Measurements from ENCODE around the gene DEFB112.

DEFB112 gene

DNA sequence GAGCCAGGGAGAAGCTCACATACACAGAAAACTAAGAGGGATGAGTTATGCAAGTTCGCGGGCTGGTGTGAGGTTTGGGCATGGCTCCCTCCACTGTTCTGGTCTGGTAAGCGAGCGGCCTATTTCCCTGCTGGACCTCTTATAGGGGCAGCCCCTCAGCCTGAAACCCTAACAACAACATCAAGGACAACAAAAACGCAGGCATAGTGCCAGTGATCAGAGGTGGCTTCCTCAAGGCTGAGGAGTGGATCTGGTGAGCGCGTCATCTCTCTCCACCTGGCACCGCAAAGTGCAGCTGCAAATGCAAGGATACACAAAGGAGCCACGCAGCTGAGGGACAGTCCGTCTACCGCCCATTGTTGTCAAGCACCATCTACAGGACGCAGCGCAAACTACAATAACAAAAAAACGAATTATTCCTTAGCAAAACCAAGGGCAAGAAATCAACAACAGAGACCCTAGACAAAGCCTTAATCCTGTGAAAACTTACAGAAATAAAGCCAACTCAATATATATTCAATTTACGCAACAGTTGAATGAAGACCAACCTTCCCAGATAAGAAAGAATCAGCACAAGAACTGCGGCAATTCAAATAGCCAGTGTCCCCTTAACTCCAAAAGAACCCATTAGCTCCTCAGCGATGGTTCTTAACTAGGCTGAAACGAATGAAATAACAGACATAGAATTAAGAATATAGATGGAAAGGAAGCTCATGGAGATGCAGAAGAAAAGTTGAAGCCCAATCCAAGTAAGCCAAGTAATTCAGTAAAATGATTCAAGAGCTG, 18.8 kb downstream of the DEFB112 start:
- Histone ChIP-seq H2BK12ac (ENCODE audit: low read length in 2 of 2) (no peak overlapping the region), H3K9ac (ENCODE audit: low read length) (no peak overlapping the region), H3K4me2 (ENCODE audit: low read length, poor library complexity, severe bottlenecking) (no peak overlapping the region), H4K8ac (ENCODE audit: low read length) (no peak overlapping the region), H3K79me1 (replicated peaks; ENCODE audit: low read length, poor library complexity, severe bottlenecking) (no peaks in the 10 kb centered on the region), H3K4me3 (ENCODE audit: insufficient read depth in 1 of 2, low read depth in 1 of 2, low read length in 2 of 2) (no peak overlapping the region), H3K9me3 (ENCODE audit: control insufficient read depth, low read length) (no peaks in the 10 kb centered on the region), H3K14ac (ENCODE audit: low read length in 2 of 2) (no peak overlapping the region), H3K4ac (ENCODE audit: low read depth in 1 of 2, low read length in 2 of 2) (no peak overlapping the region), H3K4me1 (ENCODE audit: control insufficient read depth, insufficient read depth, low read depth, low read length) (no peaks in the 10 kb centered on the region), H3K36me3 (ENCODE audit: control insufficient read depth in 1 of 2, insufficient read depth in 2 of 2, low read depth in 1 of 2, low read length in 2 of 2) (no peaks in the 10 kb centered on the region), H3K23ac (ENCODE audit: low read length in 2 of 2) (no peak overlapping the region), H3K27me3 (ENCODE audit: control insufficient read depth in 1 of 2, insufficient read depth in 1 of 2, low read length in 2 of 2) (no peaks in the 10 kb centered on the region), H2BK15ac (ENCODE audit: low read depth, poor library complexity, severe bottlenecking) (no peak overlapping the region), H3K18ac (ENCODE audit: low read depth in 1 of 2, low read length in 2 of 2) (no peak overlapping the region), H4K91ac (ENCODE audit: low read length) (no peak overlapping the region), H2AFZ (ENCODE audit: low read depth, low read length) (peak overlapping the region; percentile 15), H2BK120ac (ENCODE audit: low read depth, low read length) (no peak overlapping the region), H3K27ac (ENCODE audit: low read length, poor library complexity, severe bottlenecking) (no peak overlapping the region), H2AK5ac (ENCODE audit: low read length, severe bottlenecking) (no peak overlapping the region), H2BK5ac (ENCODE audit: low read depth, low read length, poor library complexity, severe bottlenecking) (no peak overlapping the region)
- peak; percentile 9 for DNase-seq
- 47% methylated on average over 18 of the region's 18 CpGs for WGBS

DNA sequence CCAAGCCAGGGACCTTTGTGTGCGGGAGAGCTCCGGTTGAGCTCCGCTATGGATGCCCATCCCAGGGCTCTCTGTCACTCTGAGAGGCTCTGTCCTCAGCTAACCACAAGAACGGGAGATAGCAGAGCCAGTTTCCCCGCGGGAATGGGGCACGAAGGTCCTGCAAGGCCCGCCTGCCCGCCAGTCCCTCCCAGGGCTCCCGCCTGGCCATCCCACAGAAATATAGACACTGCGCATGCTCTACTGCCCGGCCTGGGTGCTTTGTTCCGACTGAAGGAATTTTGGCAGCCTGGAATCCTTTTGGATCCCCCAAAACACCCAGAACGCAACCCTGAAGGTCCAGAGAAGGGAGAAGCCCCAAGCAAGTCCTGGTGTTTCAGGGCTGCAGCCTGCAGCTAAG, 19.4 kb downstream of the DEFB112 start:
- no peaks in the 10 kb centered on the region for H3K4me1 ChIP-seq (ENCODE audit: control insufficient read depth, insufficient read depth, low read depth, low read length)
- H3K9ac ChIP-seq (ENCODE audit: low read length): no peak overlapping the region
- no peak overlapping the region for H4K8ac ChIP-seq (ENCODE audit: low read length)
- no peak overlapping the region for H2AK5ac ChIP-seq (ENCODE audit: low read length, severe bottlenecking)
- H2BK120ac ChIP-seq (ENCODE audit: low read depth, low read length): no peak overlapping the region
- no peak overlapping the region for H4K91ac ChIP-seq (ENCODE audit: low read length)
- H3K23ac ChIP-seq (ENCODE audit: low read length in 2 of 2): no peak overlapping the region
- no peak overlapping the region for H2BK15ac ChIP-seq (ENCODE audit: low read depth, poor library complexity, severe bottlenecking)
- H3K9me3 ChIP-seq (ENCODE audit: control insufficient read depth, low read length): no peaks in the 10 kb centered on the region
- H3K4me3 ChIP-seq (ENCODE audit: insufficient read depth in 1 of 2, low read depth in 1 of 2, low read length in 2 of 2): no peak overlapping the region
- no peak overlapping the region for H3K14ac ChIP-seq (ENCODE audit: low read length in 2 of 2)
- H3K27me3 ChIP-seq (ENCODE audit: control insufficient read depth in 1 of 2, insufficient read depth in 1 of 2, low read length in 2 of 2): no peaks in the 10 kb centered on the region
- 90% methylated on average over 13 of the region's 14 CpGs for WGBS
- no peak overlapping the region for H3K18ac ChIP-seq (ENCODE audit: low read depth in 1 of 2, low read length in 2 of 2)
- no peak overlapping the region for H2AFZ ChIP-seq (ENCODE audit: low read depth, low read length)
- no peak overlapping the region for H2BK5ac ChIP-seq (ENCODE audit: low read depth, low read length, poor library complexity, severe bottlenecking)
- no peak overlapping the region for H2BK12ac ChIP-seq (ENCODE audit: low read length in 2 of 2)
- H3K4ac ChIP-seq (ENCODE audit: low read depth in 1 of 2, low read length in 2 of 2): no peak overlapping the region
- H3K27ac ChIP-seq (ENCODE audit: low read length, poor library complexity, severe bottlenecking): no peak overlapping the region
- no peaks in the 10 kb centered on the region for H3K36me3 ChIP-seq (ENCODE audit: control insufficient read depth in 1 of 2, insufficient read depth in 2 of 2, low read depth in 1 of 2, low read length in 2 of 2)
- no peaks in the 10 kb centered on the region for H3K79me1 ChIP-seq (replicated peaks; ENCODE audit: low read length, poor library complexity, severe bottlenecking)
- H3K4me2 ChIP-seq (ENCODE audit: low read length, poor library complexity, severe bottlenecking): no peak overlapping the region
- DNase-seq: no peak

GRCh38 chr6:50025258-50025657, 24.5 kb downstream of the DEFB112 start:
- no peak overlapping the region for H3K4me3 ChIP-seq (ENCODE audit: insufficient read depth in 1 of 2, low read depth in 1 of 2, low read length in 2 of 2)
- H2AK5ac ChIP-seq (ENCODE audit: low read length, severe bottlenecking): no peak overlapping the region
- no peak overlapping the region for H2BK120ac ChIP-seq (ENCODE audit: low read depth, low read length)
- H3K4me2 ChIP-seq (ENCODE audit: low read length, poor library complexity, severe bottlenecking): no peak overlapping the region
- H4K8ac ChIP-seq (ENCODE audit: low read length): no peak overlapping the region
- H2BK15ac ChIP-seq (ENCODE audit: low read depth, poor library complexity, severe bottlenecking): no peak overlapping the region
- H3K9ac ChIP-seq (ENCODE audit: low read length): no peak overlapping the region
- H3K27me3 ChIP-seq (ENCODE audit: control insufficient read depth in 1 of 2, insufficient read depth in 1 of 2, low read length in 2 of 2): no peaks in the 10 kb centered on the region
- no peaks in the 10 kb centered on the region for H3K79me1 ChIP-seq (replicated peaks; ENCODE audit: low read length, poor library complexity, severe bottlenecking)
- H4K91ac ChIP-seq (ENCODE audit: low read length): no peak overlapping the region
- no peak overlapping the region for H2BK5ac ChIP-seq (ENCODE audit: low read depth, low read length, poor library complexity, severe bottlenecking)
- H3K9me3 ChIP-seq (ENCODE audit: control insufficient read depth, low read length): no peaks in the 10 kb centered on the region
- H3K27ac ChIP-seq (ENCODE audit: low read length, poor library complexity, severe bottlenecking): no peak overlapping the region
- 77% methylated on average over 4 of the region's 4 CpGs for WGBS
- H3K4ac ChIP-seq (ENCODE audit: low read depth in 1 of 2, low read length in 2 of 2): no peak overlapping the region
- no peaks in the 10 kb centered on the region for H3K36me3 ChIP-seq (ENCODE audit: control insufficient read depth in 1 of 2, insufficient read depth in 2 of 2, low read depth in 1 of 2, low read length in 2 of 2)
- no peak overlapping the region for H3K18ac ChIP-seq (ENCODE audit: low read depth in 1 of 2, low read length in 2 of 2)
- DNase-seq: no peak
- H3K14ac ChIP-seq (ENCODE audit: low read length in 2 of 2): no peak overlapping the region
- H2AFZ ChIP-seq (ENCODE audit: low read depth, low read length): no peak overlapping the region
- H2BK12ac ChIP-seq (ENCODE audit: low read length in 2 of 2): no peak overlapping the region
- no peak overlapping the region for H3K23ac ChIP-seq (ENCODE audit: low read length in 2 of 2)
- no peaks in the 10 kb centered on the region for H3K4me1 ChIP-seq (ENCODE audit: control insufficient read depth, insufficient read depth, low read depth, low read length)

GRCh38 chr6:50021894-50022293, 27.8 kb downstream of the DEFB112 start, which contains the start of gene DEFB110:
TSS of gene DEFB110 (minus strand) at chr6:50021994. CDS start at chr6:50021935, 59 bp downstream.
- Histone ChIP-seq H4K91ac (ENCODE audit: low read length) (no peak within 1 kb of the TSS), H2BK5ac (ENCODE audit: low read depth, low read length, poor library complexity, severe bottlenecking) (no peak within 1 kb of the TSS), H2BK12ac (ENCODE audit: low read length in 2 of 2) (no peak within 1 kb of the TSS), H3K79me1 (replicated peaks; ENCODE audit: low read length, poor library complexity, severe bottlenecking) (no peaks in the 10 kb centered on the region), H2AK5ac (ENCODE audit: low read length, severe bottlenecking) (no peak within 1 kb of the TSS), H2AFZ (ENCODE audit: low read depth, low read length) (no peak within 1 kb of the TSS), H3K4me2 (ENCODE audit: low read length, poor library complexity, severe bottlenecking) (no peak within 1 kb of the TSS), H2BK120ac (ENCODE audit: low read depth, low read length) (no peak within 1 kb of the TSS), H3K36me3 (ENCODE audit: control insufficient read depth in 1 of 2, insufficient read depth in 2 of 2, low read depth in 1 of 2, low read length in 2 of 2) (no peaks in the 10 kb centered on the region), H3K27me3 (ENCODE audit: control insufficient read depth in 1 of 2, insufficient read depth in 1 of 2, low read length in 2 of 2) (no peaks in the 10 kb centered on the region), H4K8ac (ENCODE audit: low read length) (no peak within 1 kb of the TSS), H3K4me1 (ENCODE audit: control insufficient read depth, insufficient read depth, low read depth, low read length) (no peaks in the 10 kb centered on the region), H2BK15ac (ENCODE audit: low read depth, poor library complexity, severe bottlenecking) (no peak within 1 kb of the TSS), H3K14ac (ENCODE audit: low read length in 2 of 2) (no peak within 1 kb of the TSS), H3K9me3 (ENCODE audit: control insufficient read depth, low read length) (no peaks in the 10 kb centered on the region), H3K23ac (ENCODE audit: low read length in 2 of 2) (no peak within 1 kb of the TSS), H3K9ac (ENCODE audit: low read length) (no peak within 1 kb of the TSS), H3K18ac (ENCODE audit: low read depth in 1 of 2, low read length in 2 of 2) (no peak within 1 kb of the TSS), H3K4ac (ENCODE audit: low read depth in 1 of 2, low read length in 2 of 2) (no peak within 1 kb of the TSS), H3K4me3 (ENCODE audit: insufficient read depth in 1 of 2, low read depth in 1 of 2, low read length in 2 of 2) (no peak within 1 kb of the TSS), H3K27ac (ENCODE audit: low read length, poor library complexity, severe bottlenecking) (no peak within 1 kb of the TSS)
- DNase-seq: no peak

Measured in mesenchymal stem cell (in vitro differentiated cells and primary cell).